NOMO-1 treated with dmso at 0.1 percent for 144 hours (cell line): Measurements from ENCODE around the gene CYP2E1.
"Not testable (repeated sequence)": the region's sequence is repeated elsewhere in the genome, so short reads cannot be mapped to it uniquely, and the experiment has no call there.

Source experiments
- DNase-seq: peaks from one replicate; lab custom pipeline; 2025; ENCODE audit not compliant: unreplicated experiment; lab: John Stamatoyannopoulos, UW

Gene CYP2E1

GRCh38 chr10:133568831-133569527 is 41.8 kb downstream of the CYP2E1 start:
- not testable (repeated sequence) for DNase-seq

GRCh38 chr10:133569801-133570200 is 42.6 kb downstream of the CYP2E1 start:
- not testable (repeated sequence) for DNase-seq

- not testable (repeated sequence) for DNase-seq
Observed at GRCh38 chr10:133572055-133572454, 44.9 kb downstream of the CYP2E1 start.

GRCh38 chr10:133573460-133573859 is 46.3 kb downstream of the CYP2E1 start:
- not testable (repeated sequence) for DNase-seq

GRCh38 chr10:133577037-133577436 is 49.9 kb downstream of the CYP2E1 start:
- not testable (repeated sequence) for DNase-seq
